Endothelial cell of coronary artery (primary cell): ENCODE data around the gene SYNDIG1. TPM values are rescaled to one million over a fixed set of nuclear protein-coding genes. Genes with fewer than 3 reads are reported as not detected.

Experiments
- total RNA-seq: library from RNA; depleted of rRNA; stranded (reverse); fragments of >200 nt; gene quantifications from 2 replicates; pipeline ENCODE4 v1.2.3, GENCODE V29; 2014

Gene SYNDIG1
- not detected in 2 replicates for total RNA-seq

GRCh38 chr20:24469116-24469893 is at the start of gene SYNDIG1:
Gene SYNDIG1 (plus strand): TSS chr20:24469629. CDS start chr20:24543098, 73,469 bp downstream.

